GM23248 (cell line): ENCODE measurements around the gene MROH8. TPM values are rescaled to one million over a fixed set of nuclear protein-coding genes. Genes with fewer than 3 reads are reported as not detected.
"Not testable (repeated sequence)": the region's sequence is repeated elsewhere in the genome, so short reads cannot be mapped to it uniquely, and the experiment has no call there.

ENCODE experiments used
- DNase-seq: peaks from one replicate; pipeline ENCODE4 v3.0.0-alpha.2; 2015
- H2AFZ ChIP-seq: fragments of 200-600 bp; sonication (generic); 2 replicates; pipeline ENCODE4 v1.6.1; 2016; ENCODE audit warnings: antibody characterized with exemption
- H3F3A ChIP-seq: fragments of 200-600 bp; sonication (generic); 2 replicates; pipeline ENCODE4 v1.6.1; 2016; ENCODE audit warnings: mild to moderate bottlenecking, antibody characterized with exemption, mixed run types; ENCODE audit not compliant: insufficient read depth
- H3K27ac ChIP-seq: fragments of 200-600 bp; sonication (generic); 2 replicates; pipeline ENCODE4 v1.5.1; 2016; ENCODE audit warnings: mild to moderate bottlenecking
- H3K27me3 ChIP-seq: fragments of 200-600 bp; sonication (generic); replicated peaks from 2 replicates; pipeline ENCODE4 v1.6.1; 2016; ENCODE audit warnings: mild to moderate bottlenecking; ENCODE audit not compliant: insufficient read depth
- H3K36me3 ChIP-seq: fragments of 200-600 bp; sonication (generic); 2 replicates; pipeline ENCODE4 v1.6.1; 2016; ENCODE audit warnings: low read depth, mild to moderate bottlenecking
- H3K4me1 ChIP-seq: fragments of 200-600 bp; sonication (generic); 2 replicates; pipeline ENCODE4 v1.6.1; 2016; ENCODE audit warnings: mild to moderate bottlenecking; ENCODE audit not compliant: insufficient read depth
- H3K4me2 ChIP-seq: fragments of 200-600 bp; sonication (generic); one replicate; pipeline ENCODE4 v1.6.1; 2016; ENCODE audit warnings: mild to moderate bottlenecking; ENCODE audit not compliant: unreplicated experiment
- H3K4me3 ChIP-seq: fragments of 200-600 bp; sonication (generic); 2 replicates; pipeline ENCODE4 v1.5.1; 2016; ENCODE audit warnings: mild to moderate bottlenecking
- H3K79me2 ChIP-seq: fragments of 200-600 bp; sonication (generic); 2 replicates; pipeline ENCODE4 v1.6.1; 2016; ENCODE audit warnings: mild to moderate bottlenecking; ENCODE audit not compliant: insufficient read depth
- H3K9ac ChIP-seq: fragments of 200-600 bp; sonication (generic); 2 replicates; pipeline ENCODE4 v1.6.1; 2016; ENCODE audit warnings: mild to moderate bottlenecking
- H3K9me2 ChIP-seq: fragments of 200-600 bp; sonication (generic); 2 replicates; pipeline ENCODE4 v1.6.1; 2016; ENCODE audit warnings: mixed run types, mild to moderate bottlenecking, moderate library complexity; ENCODE audit not compliant: insufficient read depth
- H3K9me3 ChIP-seq: fragments of 200-600 bp; sonication (generic); one replicate; pipeline ENCODE4 v1.6.1; 2017; ENCODE audit warnings: low read depth
- H4K20me1 ChIP-seq: fragments of 200-600 bp; sonication (generic); 2 replicates; pipeline ENCODE4 v1.6.0; 2016; ENCODE audit not compliant: insufficient read depth
- EZH2 ChIP-seq: fragments of 200-600 bp; sonication (generic); IDR thresholded peaks from 2 replicates; pipeline ENCODE4 v1.6.1; 2018; ENCODE audit warnings: antibody characterized with exemption, mild to moderate bottlenecking; ENCODE audit not compliant: insufficient read depth, poor library complexity, severe bottlenecking
- EZH2phosphoT487 ChIP-seq: fragments of 200-600 bp; sonication (generic); IDR thresholded peaks from 2 replicates; pipeline ENCODE4 v1.6.1; 2018; ENCODE audit warnings: antibody characterized with exemption, moderate library complexity, mild to moderate bottlenecking, low read depth; ENCODE audit not compliant: insufficient read depth
- WGBS, 2 experiments: methylation state at CpG; one replicate each; pipeline ENCODE4 v1.1.6; 2015 to 2017; ENCODE audit warnings: low lambda C conversion rate in 2 of 2, low coverage in 1 of 2; ENCODE audit errors: missing lambda C conversion rate in 2 of 2; 5-methylcytosine and 5-hydroxymethylcytosine counted together
- in situ Hi-C: fragments of 300-500 bp; cut with MboI; formaldehyde crosslinking; loops from 2 replicates; pipeline ENCODE4 v1.15.0; 2020
- polyA plus RNA-seq: library from polyadenylated mRNA; unstranded; fragments of >200 nt; fragmentation: Nextera tagmentation; extraction: Ambion mirVana; gene quantifications from 2 replicates; pipeline ENCODE4 v1.2.1, GENCODE V29; 2016
- total RNA-seq: library from RNA; depleted of rRNA; stranded (reverse); fragments of >200 nt; shearing (Covaris generic); gene quantifications from 2 replicates; pipeline ENCODE4 v1.2.3, GENCODE V29; 2014

MROH8 gene
- total and polyA plus RNA-seq, 2 experiments from 2014 or later: 0.89 to 4.2 TPM

DNA sequence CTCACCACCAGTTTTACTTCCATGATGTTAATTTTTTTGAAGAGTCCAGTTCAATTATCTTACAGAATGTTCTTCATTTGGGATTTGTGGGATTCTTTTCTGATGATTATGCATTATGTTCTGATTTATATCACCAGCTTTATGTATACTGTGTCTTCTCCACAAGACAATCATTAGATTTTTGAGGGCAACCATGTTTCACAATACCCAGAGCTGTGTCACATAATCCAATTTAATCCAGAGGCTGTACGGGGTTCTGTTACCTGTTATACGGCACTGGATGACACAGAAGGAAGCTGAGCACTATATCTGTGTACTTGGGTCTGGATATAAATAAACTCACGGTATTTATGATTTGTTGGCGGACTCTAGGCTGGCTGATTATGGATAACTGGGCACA lies 41.8 kb downstream of the MROH8 start:
- no peak overlapping the region for H3K27ac ChIP-seq
- H3K4me2 ChIP-seq: no peak overlapping the region
- in situ Hi-C loops: no loop called here
- no peaks in the 10 kb centered on the region for H3K36me3 ChIP-seq
- no peak for DNase-seq
- no peak overlapping the region for H2AFZ ChIP-seq
- no peaks in the 10 kb centered on the region for H4K20me1 ChIP-seq
- TF ChIP-seq EZH2 (no peak), EZH2phosphoT487 (no peak)
- H3K4me3 ChIP-seq: no peak overlapping the region
- H3K9me2 ChIP-seq: no peaks in the 10 kb centered on the region
- no peaks in the 10 kb centered on the region for H3F3A ChIP-seq
- H3K27me3 ChIP-seq: no peaks in the 10 kb centered on the region
- WGBS, 2 experiments: 67% methylated on average over 4 of the region's 4 CpGs
- H3K9me3 ChIP-seq: no peaks in the 10 kb centered on the region
- H3K9ac ChIP-seq: no peak overlapping the region
- H3K79me2 ChIP-seq: no peaks in the 10 kb centered on the region
- no peaks in the 10 kb centered on the region for H3K4me1 ChIP-seq

DNA sequence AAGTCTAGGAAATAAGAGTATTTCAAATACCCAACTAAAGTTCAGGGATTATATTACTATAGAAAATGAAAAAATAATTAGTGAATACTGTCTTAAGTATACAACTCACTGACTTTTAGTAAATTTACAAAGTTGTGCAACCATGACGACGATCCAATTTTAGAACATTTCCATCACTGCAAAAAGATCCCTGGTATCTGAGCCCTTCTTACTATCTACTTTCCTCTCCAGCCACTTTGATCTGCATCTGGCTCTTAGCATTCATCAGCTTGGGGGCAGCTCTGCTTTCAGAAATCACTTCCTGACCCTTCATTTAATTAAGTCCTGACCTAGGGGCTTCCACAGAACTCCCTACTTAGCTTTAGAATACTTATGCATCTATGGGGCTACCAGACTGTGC lies 45.4 kb downstream of the MROH8 start:
- TF ChIP-seq EZH2: no peak
- no peak for TF ChIP-seq EZH2phosphoT487
- H3K27me3 ChIP-seq: no peaks in the 10 kb centered on the region; the same call in 1 of the 2 replicates
- 89 to 92% methylated on average over 2 of the region's 2 CpGs for WGBS, 2 experiments

DNA sequence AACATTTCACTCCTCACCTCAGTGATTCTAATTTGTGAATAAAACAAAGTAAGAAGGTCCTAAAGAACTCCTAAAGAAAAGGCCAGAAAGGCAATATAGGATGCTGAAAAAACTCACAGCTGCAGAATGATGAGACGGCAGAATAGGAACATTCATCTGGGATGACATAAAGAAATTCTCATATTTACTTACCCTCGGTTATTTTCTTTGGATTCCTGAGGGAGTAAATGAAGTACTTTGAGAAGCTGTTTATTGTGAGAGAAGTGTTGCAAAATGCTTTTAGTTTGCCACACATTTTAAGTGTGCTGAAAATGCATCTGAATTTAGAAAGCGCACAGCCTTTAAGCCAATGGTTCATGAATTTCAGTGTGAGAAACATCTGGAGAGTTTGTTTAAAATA lies 47.9 kb downstream of the MROH8 start:
- Histone ChIP-seq H3K9ac (no peak overlapping the region), H2AFZ (no peak overlapping the region), H3K27ac (no peak overlapping the region), H3K27me3 (no peaks in the 10 kb centered on the region; the same call in 1 of the 2 replicates), H3F3A (no peaks in the 10 kb centered on the region), H3K79me2 (no peaks in the 10 kb centered on the region), H3K9me3 (no peaks in the 10 kb centered on the region), H3K4me2 (no peak overlapping the region), H3K9me2 (no peaks in the 10 kb centered on the region), H3K36me3 (no peaks in the 10 kb centered on the region), H4K20me1 (no peaks in the 10 kb centered on the region), H3K4me1 (no peaks in the 10 kb centered on the region), H3K4me3 (no peak overlapping the region)
- in situ Hi-C loops: no loop called here
- 56 to 62% methylated on average over 3 of the region's 3 CpGs for WGBS, 2 experiments
- no peak for DNase-seq
- TF ChIP-seq EZH2phosphoT487 (no peak), EZH2 (no peak)

More for the DNA sequence above, 45.4 kb downstream of the MROH8 start:
- no peak overlapping the region for H2AFZ ChIP-seq
- no peaks in the 10 kb centered on the region for H4K20me1 ChIP-seq
- in situ Hi-C loops: no loop called here
- H3K27ac ChIP-seq: no peak overlapping the region
- no peak overlapping the region for H3K4me3 ChIP-seq
- no peaks in the 10 kb centered on the region for H3F3A ChIP-seq
- H3K9me3 ChIP-seq: no peaks in the 10 kb centered on the region
- no peaks in the 10 kb centered on the region for H3K9me2 ChIP-seq
- H3K79me2 ChIP-seq: no peaks in the 10 kb centered on the region
- DNase-seq: no peak
- H3K9ac ChIP-seq: no peak overlapping the region
- H3K4me1 ChIP-seq: no peaks in the 10 kb centered on the region
- H3K36me3 ChIP-seq: no peaks in the 10 kb centered on the region
- no peak overlapping the region for H3K4me2 ChIP-seq

DNA sequence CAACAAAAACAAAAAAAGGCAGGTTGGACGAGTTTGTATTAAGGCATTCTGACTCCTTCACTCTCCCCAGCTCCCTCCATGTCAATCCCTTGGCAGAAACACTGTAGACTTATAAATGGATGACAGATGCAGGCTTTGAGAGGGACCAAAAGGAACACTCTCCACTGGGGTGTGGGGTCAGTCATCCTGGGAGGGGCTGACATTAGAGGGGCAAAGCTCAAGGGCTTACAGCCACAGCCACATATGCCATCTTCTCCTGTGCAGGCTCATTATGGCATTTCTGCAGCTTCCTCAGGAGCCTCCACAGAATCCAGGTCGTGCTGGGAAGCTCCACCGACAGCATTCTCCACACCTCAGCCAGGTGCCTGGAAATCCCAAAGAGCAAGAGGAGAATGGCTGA lies 50.5 kb downstream of the MROH8 start:
- H3K9ac ChIP-seq: no peak overlapping the region
- WGBS, 2 experiments: 54 to 69% methylated on average over 3 of the region's 3 CpGs
- no peaks in the 10 kb centered on the region for H3K36me3 ChIP-seq
- H3K27me3 ChIP-seq: no peaks in the 10 kb centered on the region; the same call in 1 of the 2 replicates
- H3K9me2 ChIP-seq: no peaks in the 10 kb centered on the region
- H3K4me2 ChIP-seq: no peak overlapping the region
- in situ Hi-C loops: no loop called here
- DNase-seq: no peak
- no peak overlapping the region for H3K4me3 ChIP-seq
- no peaks in the 10 kb centered on the region for H3K4me1 ChIP-seq
- no peaks in the 10 kb centered on the region for H3F3A ChIP-seq
- no peaks in the 10 kb centered on the region for H4K20me1 ChIP-seq
- TF ChIP-seq EZH2phosphoT487 (no peak), EZH2 (no peak)
- H2AFZ ChIP-seq: no peak overlapping the region
- no peak overlapping the region for H3K27ac ChIP-seq
- no peaks in the 10 kb centered on the region for H3K9me3 ChIP-seq
- no peaks in the 10 kb centered on the region for H3K79me2 ChIP-seq

DNA sequence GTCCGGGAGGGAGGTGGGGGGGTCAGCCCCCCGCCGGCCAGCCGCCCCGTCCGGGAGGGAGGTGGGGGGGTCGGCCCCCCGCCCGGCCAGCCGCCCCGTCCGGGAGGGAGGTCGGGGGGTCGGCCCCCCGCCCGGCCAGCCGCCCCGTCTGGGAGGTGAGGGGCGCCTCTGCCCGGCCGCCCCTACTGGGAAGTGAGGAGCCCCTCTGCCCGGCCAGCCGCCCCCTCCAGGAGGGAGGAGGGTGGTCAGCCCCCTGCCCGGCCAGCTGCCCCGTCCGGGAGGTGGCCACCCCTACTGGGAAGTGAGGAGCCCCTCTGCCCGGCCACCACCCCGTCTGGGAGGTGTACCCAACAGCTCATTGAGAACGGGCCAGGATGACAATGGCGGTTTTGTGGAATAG lies 53.1 kb downstream of the MROH8 start:
- H2AFZ ChIP-seq, H3K4me2 ChIP-seq, H3K27me3 ChIP-seq, H3F3A ChIP-seq, H3K4me3 ChIP-seq, H4K20me1 ChIP-seq, H3K36me3 ChIP-seq, in situ Hi-C loops, H3K9me2 ChIP-seq, H3K9me3 ChIP-seq, H3K4me1 ChIP-seq, DNase-seq, H3K9ac ChIP-seq, H3K27ac ChIP-seq, H3K79me2 ChIP-seq: not testable (repeated sequence)
- 84% methylated on average over 15 of the region's 30 CpGs; no CpG with 5 or more reads in 1 of the 2 experiments for whole genome bisulfite sequencing, 2 experiments
